CD4-positive, alpha-beta T cell treated with Interferon gamma for 1 hour (primary cell): ENCODE data around the gene MEIOSIN.
A peak's percentile ranks its signal among the peaks of the same experiment; 100 is the strongest.
"Not testable (repeated sequence)": the region's sequence is repeated elsewhere in the genome, so short reads cannot be mapped to it uniquely, and the experiment has no call there.

Experiments
- DNase-seq: peaks from one replicate; pipeline ENCODE4 v3.0.0-alpha.2; 2020

MEIOSIN gene

GRCh38 chr19:45728683-45729082 lies 4.6 kb upstream of the MEIOSIN start:
- not testable (repeated sequence) for DNase-seq

GRCh38 chr19:45729800-45730290 lies 3.4 kb upstream of the MEIOSIN start:
- DNase-seq: no peak

GRCh38 chr19:45730368-45731288 lies 2.6 kb upstream of the MEIOSIN start, which contains the start of gene FBXO46:
TSS of gene FBXO46 (minus strand) at chr19:45730896. CDS start at chr19:45713495, 17,401 bp downstream.
- DNase-seq: peak; percentile 95

GRCh38 chr19:45739498-45740439 lies 6.5 kb downstream of the MEIOSIN start:
- DNase-seq: no peak

- no peak for DNase-seq
These were observed 9.7 kb downstream of the MEIOSIN start for GRCh38 chr19:45742969-45743368.

GRCh38 chr19:45745606-45746005 lies 12.4 kb downstream of the MEIOSIN start:
- DNase-seq: no peak

- no peak for DNase-seq
These were observed 13.6 kb downstream of the MEIOSIN start for GRCh38 chr19:45746866-45747265.

- no peak for DNase-seq
These were observed 14.3 kb downstream of the MEIOSIN start for GRCh38 chr19:45747513-45747912.

GRCh38 chr19:45751483-45751882 lies 18.2 kb downstream of the MEIOSIN start:
- DNase-seq: not testable (repeated sequence)

GRCh38 chr19:45752639-45753038 lies 19.4 kb downstream of the MEIOSIN start:
- DNase-seq: no peak

GRCh38 chr19:45753548-45753947 lies 20.3 kb downstream of the MEIOSIN start:
- DNase-seq: no peak

GRCh38 chr19:45754323-45754722 lies 21.1 kb downstream of the MEIOSIN start:
- DNase-seq: no peak

GRCh38 chr19:45757695-45758094 lies 24.5 kb downstream of the MEIOSIN start:
- DNase-seq: no peak

GRCh38 chr19:45758921-45759320 lies 25.7 kb downstream of the MEIOSIN start:
- DNase-seq: no peak

GRCh38 chr19:45761714-45762113 lies 28.5 kb downstream of the MEIOSIN start:
- no peak for DNase-seq

GRCh38 chr19:45762870-45763631 lies 29.8 kb downstream of the MEIOSIN start:
- DNase-seq: no peak

- DNase-seq: no peak
These were observed 30.6 kb downstream of the MEIOSIN start for GRCh38 chr19:45763691-45764294.

GRCh38 chr19:45764475-45764874 lies 31.2 kb downstream of the MEIOSIN start:
- no peak for DNase-seq

- no peak for DNase-seq
These were observed 31.9 kb downstream of the MEIOSIN start for GRCh38 chr19:45764945-45765701.

GRCh38 chr19:45765702-45766295 lies 32.6 kb downstream of the MEIOSIN start:
- DNase-seq: no peak
